ENCODE measurements around the gene MEX3A. TPM values are rescaled to one million over a fixed set of nuclear protein-coding genes. Genes with fewer than 3 reads are reported as not detected.

MEX3A gene
- total RNA-seq, 1 experiment from 2014 or later = 79.1 TPM

GRCh38 chr1:156097499-156098178 is 15.4 kb upstream of the MEX3A start:
- no peak for DNase-seq (ENCODE audit: low spot score)
- Mint-ChIP-seq H3K9me3 (no peaks in the 10 kb centered on the region), H3K36me3 (peaks cover 6% of the 10 kb centered on the region), H3K27ac (no peak overlapping the region), H3K4me3 (no peak overlapping the region), H3K4me1 (peaks cover 20% of the 10 kb centered on the region), H3K27me3 (ENCODE audit: low read depth) (no peaks in the 10 kb centered on the region)
- CTCF ChIA-PET = interaction anchor here (0.9 to 29.6 kb wide), 11 partner anchors 8 to 185 kb away, joined by 3 to 1176 read pairs (median 6); partner anchors contain the start of genes LMNA, RAB25 and SMG5
- TF ChIP-seq ZBTB43 (CRISPR knock-in tag; IDR thresholded peaks at IDR 0.05) = no peak
- TF ChIP-seq NR2C2 (CRISPR knock-in tag; IDR thresholded peaks at IDR 0.05) = no peak
- no peak for TF ChIP-seq ATF1 (CRISPR knock-in tag; IDR thresholded peaks at IDR 0.05)
- no peak for TF ChIP-seq CTCF (IDR thresholded peaks at IDR 0.05)
- TF ChIP-seq TEAD1 (CRISPR knock-in tag; IDR thresholded peaks at IDR 0.05) = no peak
- POLR2A ChIA-PET = interaction anchor here (0.7 to 1.2 kb wide), 3 partner anchors 9 to 32 kb away, joined by 3 to 6 read pairs (median 5); no protein-coding TSS in a partner anchor
- no peak for ATAC-seq

- POLR2A ChIA-PET = interaction anchor here (0.7 to 1.2 kb wide), 4 partner anchors 8 to 33 kb away, joined by 3 to 6 read pairs (median 4); no protein-coding TSS in a partner anchor
- CTCF ChIA-PET = interaction anchor here (0.5 to 29.6 kb wide), 28 partner anchors 8 to 186 kb away, joined by 3 to 1176 read pairs (median 4); partner anchors contain the start of genes ARHGEF2, LMNA, MEX3A and PAQR6
- TF ChIP-seq USF1 (CRISPR knock-in tag; IDR thresholded peaks at IDR 0.05) (no peak), SMAD3 (CRISPR knock-in tag; IDR thresholded peaks at IDR 0.05; ENCODE audit: borderline replicate concordance) (no peak), CTCF (IDR thresholded peaks at IDR 0.05) (peak; percentile 90), JAZF1 (CRISPR knock-in tag; IDR thresholded peaks at IDR 0.05) (no peak), ZNF423 (CRISPR knock-in tag; IDR thresholded peaks at IDR 0.05) (no peak), TP53 (CRISPR knock-in tag; IDR thresholded peaks at IDR 0.05) (no peak), HMGXB4 (CRISPR knock-in tag; IDR thresholded peaks at IDR 0.05) (0 out of 2 replicates have a peak, but pooled peaks have one; percentile 38), ZNF416 (CRISPR knock-in tag; IDR thresholded peaks at IDR 0.05) (no peak), MLX (CRISPR knock-in tag; IDR thresholded peaks at IDR 0.05) (peak; percentile 36; the same call in 1 of the 2 replicates)
- Mint-ChIP-seq H3K4me1 (peaks cover 20% of the 10 kb centered on the region), H3K27ac (no peak overlapping the region), H3K9me3 (no peaks in the 10 kb centered on the region), H3K27me3 (ENCODE audit: low read depth) (no peaks in the 10 kb centered on the region), H3K36me3 (peaks cover 8% of the 10 kb centered on the region), H3K4me3 (no peak overlapping the region)
- DNase-seq (ENCODE audit: low spot score) (peak; percentile 92), ATAC-seq (peak; percentile 94)
These were observed 14.6 kb upstream of the MEX3A start for GRCh38 chr1:156096640-156097391.

Measured in WTC11 (cell line).